ENCODE results near the gene NR6A1.

NR6A1 gene

DNA sequence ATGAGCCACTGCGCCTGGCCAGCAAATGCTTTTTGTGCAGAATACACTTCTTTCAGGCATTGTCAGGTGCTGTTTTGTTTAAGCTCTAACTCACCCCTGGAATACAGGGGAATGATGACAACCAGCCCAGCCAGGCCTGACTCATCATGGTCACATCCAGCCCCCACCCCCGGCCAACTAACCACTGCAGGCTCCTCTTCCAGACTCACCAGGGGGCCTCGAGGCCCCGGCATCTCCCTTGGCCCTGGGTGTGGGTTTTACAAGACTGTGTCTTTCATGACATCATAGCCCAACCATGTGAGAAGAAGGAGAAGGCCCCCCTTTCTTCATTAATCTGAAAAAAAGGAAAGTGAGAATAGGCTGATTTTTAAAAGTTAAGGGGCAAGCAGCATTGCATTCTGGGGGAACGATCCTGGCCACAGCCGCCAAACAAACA, 41.3 kb upstream of the NR6A1 start (continued):
- TF ChIP-seq, protein P1, sequence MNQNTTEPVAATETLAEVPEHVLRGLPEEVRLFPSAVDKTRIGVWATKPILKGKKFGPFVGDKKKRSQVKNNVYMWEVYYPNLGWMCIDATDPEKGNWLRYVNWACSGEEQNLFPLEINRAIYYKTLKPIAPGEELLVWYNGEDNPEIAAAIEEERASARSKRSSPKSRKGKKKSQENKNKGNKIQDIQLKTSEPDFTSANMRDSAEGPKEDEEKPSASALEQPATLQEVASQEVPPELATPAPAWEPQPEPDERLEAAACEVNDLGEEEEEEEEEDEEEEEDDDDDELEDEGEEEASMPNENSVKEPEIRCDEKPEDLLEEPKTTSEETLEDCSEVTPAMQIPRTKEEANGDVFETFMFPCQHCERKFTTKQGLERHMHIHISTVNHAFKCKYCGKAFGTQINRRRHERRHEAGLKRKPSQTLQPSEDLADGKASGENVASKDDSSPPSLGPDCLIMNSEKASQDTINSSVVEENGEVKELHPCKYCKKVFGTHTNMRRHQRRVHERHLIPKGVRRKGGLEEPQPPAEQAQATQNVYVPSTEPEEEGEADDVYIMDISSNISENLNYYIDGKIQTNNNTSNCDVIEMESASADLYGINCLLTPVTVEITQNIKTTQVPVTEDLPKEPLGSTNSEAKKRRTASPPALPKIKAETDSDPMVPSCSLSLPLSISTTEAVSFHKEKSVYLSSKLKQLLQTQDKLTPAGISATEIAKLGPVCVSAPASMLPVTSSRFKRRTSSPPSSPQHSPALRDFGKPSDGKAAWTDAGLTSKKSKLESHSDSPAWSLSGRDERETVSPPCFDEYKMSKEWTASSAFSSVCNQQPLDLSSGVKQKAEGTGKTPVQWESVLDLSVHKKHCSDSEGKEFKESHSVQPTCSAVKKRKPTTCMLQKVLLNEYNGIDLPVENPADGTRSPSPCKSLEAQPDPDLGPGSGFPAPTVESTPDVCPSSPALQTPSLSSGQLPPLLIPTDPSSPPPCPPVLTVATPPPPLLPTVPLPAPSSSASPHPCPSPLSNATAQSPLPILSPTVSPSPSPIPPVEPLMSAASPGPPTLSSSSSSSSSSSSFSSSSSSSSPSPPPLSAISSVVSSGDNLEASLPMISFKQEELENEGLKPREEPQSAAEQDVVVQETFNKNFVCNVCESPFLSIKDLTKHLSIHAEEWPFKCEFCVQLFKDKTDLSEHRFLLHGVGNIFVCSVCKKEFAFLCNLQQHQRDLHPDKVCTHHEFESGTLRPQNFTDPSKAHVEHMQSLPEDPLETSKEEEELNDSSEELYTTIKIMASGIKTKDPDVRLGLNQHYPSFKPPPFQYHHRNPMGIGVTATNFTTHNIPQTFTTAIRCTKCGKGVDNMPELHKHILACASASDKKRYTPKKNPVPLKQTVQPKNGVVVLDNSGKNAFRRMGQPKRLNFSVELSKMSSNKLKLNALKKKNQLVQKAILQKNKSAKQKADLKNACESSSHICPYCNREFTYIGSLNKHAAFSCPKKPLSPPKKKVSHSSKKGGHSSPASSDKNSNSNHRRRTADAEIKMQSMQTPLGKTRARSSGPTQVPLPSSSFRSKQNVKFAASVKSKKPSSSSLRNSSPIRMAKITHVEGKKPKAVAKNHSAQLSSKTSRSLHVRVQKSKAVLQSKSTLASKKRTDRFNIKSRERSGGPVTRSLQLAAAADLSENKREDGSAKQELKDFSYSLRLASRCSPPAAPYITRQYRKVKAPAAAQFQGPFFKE (tag by site-specific recombination; IDR thresholded peaks at IDR 0.05; ENCODE audit: borderline replicate concordance): no peak
- TF ChIP-seq ZBTB21 (tag by site-specific recombination; IDR thresholded peaks at IDR 0.05): peak; percentile 86
- no peak for TF ChIP-seq ZNF473 (tag by site-specific recombination; IDR thresholded peaks at IDR 0.05)
- TF ChIP-seq ZNF112 (tag by site-specific recombination; IDR thresholded peaks at IDR 0.05): no peak
- no peak for TF ChIP-seq MZF1 (tag by site-specific recombination; IDR thresholded peaks at IDR 0.05; ENCODE audit: borderline replicate concordance)
- peak; percentile 30 for TF ChIP-seq KLF1 (tag by site-specific recombination; IDR thresholded peaks at IDR 0.05)
- no peak for TF ChIP-seq ZNF518A (tag by site-specific recombination; conservative IDR thresholded peaks at IDR 0.05; ENCODE audit: low read depth)
- TF ChIP-seq ZIC2 (tag by site-specific recombination; IDR thresholded peaks at IDR 0.05): peak; percentile 68
- TF ChIP-seq IKZF3 (tag by site-specific recombination; IDR thresholded peaks at IDR 0.05): 0 out of 2 replicates have a peak, but pooled peaks have one; percentile 48
- TF ChIP-seq, protein P2, sequence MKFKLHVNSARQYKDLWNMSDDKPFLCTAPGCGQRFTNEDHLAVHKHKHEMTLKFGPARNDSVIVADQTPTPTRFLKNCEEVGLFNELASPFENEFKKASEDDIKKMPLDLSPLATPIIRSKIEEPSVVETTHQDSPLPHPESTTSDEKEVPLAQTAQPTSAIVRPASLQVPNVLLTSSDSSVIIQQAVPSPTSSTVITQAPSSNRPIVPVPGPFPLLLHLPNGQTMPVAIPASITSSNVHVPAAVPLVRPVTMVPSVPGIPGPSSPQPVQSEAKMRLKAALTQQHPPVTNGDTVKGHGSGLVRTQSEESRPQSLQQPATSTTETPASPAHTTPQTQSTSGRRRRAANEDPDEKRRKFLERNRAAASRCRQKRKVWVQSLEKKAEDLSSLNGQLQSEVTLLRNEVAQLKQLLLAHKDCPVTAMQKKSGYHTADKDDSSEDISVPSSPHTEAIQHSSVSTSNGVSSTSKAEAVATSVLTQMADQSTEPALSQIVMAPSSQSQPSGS (tag by site-specific recombination; IDR thresholded peaks at IDR 0.05; ENCODE audit: low read depth): peak; percentile 82
- no peak for TF ChIP-seq ZNF404 (tag by site-specific recombination; IDR thresholded peaks at IDR 0.05)
- no peak for TF ChIP-seq ZNF623 (tag by site-specific recombination; IDR thresholded peaks at IDR 0.05)

GRCh38 chr9:124810663-124811355, 39.7 kb upstream of the NR6A1 start:
- TF ChIP-seq, protein P3, sequence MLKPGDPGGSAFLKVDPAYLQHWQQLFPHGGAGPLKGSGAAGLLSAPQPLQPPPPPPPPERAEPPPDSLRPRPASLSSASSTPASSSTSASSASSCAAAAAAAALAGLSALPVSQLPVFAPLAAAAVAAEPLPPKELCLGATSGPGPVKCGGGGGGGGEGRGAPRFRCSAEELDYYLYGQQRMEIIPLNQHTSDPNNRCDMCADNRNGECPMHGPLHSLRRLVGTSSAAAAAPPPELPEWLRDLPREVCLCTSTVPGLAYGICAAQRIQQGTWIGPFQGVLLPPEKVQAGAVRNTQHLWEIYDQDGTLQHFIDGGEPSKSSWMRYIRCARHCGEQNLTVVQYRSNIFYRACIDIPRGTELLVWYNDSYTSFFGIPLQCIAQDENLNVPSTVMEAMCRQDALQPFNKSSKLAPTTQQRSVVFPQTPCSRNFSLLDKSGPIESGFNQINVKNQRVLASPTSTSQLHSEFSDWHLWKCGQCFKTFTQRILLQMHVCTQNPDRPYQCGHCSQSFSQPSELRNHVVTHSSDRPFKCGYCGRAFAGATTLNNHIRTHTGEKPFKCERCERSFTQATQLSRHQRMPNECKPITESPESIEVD (tag by site-specific recombination; IDR thresholded peaks at IDR 0.05): no peak
- no peak for TF ChIP-seq ZNF37A (tag by site-specific recombination; IDR thresholded peaks at IDR 0.05)
- no peak for TF ChIP-seq KLF1 (tag by site-specific recombination; IDR thresholded peaks at IDR 0.05)
- peak; percentile 20; the same call in 1 of the 2 replicates for TF ChIP-seq SP2 (tag by site-specific recombination; IDR thresholded peaks at IDR 0.05)
- no peak for TF ChIP-seq ZNF341 (tag by site-specific recombination; IDR thresholded peaks at IDR 0.05; ENCODE audit: low read depth)
- ChIA-PET POLR2A (interaction anchor here (0.6 to 3.0 kb wide), 11 partner anchors 10 to 1709 kb away, joined by 3 to 12 read pairs (median 5); partner anchors contain the start of genes NR6A1, OLFML2A and WDR38), CTCF (interaction anchor here (0.8 to 10.0 kb wide), 6 partner anchors 16 to 43 kb away, joined by 3 to 97 read pairs (median 10); partner anchors contain the start of genes NR6A1, OLFML2A and WDR38)
- H3K27ac ChIP-seq (ENCODE audit: extremely low read depth, low read depth, low read length): no peak overlapping the region
- H3K4me1 ChIP-seq (ENCODE audit: control insufficient read depth, insufficient read depth, low read length): 0 out of 2 replicates have a peak, but pooled peaks cover 3% of the 10 kb centered on the region
- no peaks in the 10 kb centered on the region for H3K36me3 ChIP-seq (ENCODE audit: control insufficient read depth in 2 of 2, insufficient read depth in 1 of 2, low read length in 2 of 2)
- no peak overlapping the region for H3K4me3 ChIP-seq (ENCODE audit: low read depth, low read length)
- no peaks in the 10 kb centered on the region for H3K9me3 ChIP-seq (ENCODE audit: control insufficient read depth, insufficient read depth, low read depth, low read length)

Data from HEK293 (cell line).